Measurements from ENCODE around the gene SPAG7.

The SPAG7 gene

DNA sequence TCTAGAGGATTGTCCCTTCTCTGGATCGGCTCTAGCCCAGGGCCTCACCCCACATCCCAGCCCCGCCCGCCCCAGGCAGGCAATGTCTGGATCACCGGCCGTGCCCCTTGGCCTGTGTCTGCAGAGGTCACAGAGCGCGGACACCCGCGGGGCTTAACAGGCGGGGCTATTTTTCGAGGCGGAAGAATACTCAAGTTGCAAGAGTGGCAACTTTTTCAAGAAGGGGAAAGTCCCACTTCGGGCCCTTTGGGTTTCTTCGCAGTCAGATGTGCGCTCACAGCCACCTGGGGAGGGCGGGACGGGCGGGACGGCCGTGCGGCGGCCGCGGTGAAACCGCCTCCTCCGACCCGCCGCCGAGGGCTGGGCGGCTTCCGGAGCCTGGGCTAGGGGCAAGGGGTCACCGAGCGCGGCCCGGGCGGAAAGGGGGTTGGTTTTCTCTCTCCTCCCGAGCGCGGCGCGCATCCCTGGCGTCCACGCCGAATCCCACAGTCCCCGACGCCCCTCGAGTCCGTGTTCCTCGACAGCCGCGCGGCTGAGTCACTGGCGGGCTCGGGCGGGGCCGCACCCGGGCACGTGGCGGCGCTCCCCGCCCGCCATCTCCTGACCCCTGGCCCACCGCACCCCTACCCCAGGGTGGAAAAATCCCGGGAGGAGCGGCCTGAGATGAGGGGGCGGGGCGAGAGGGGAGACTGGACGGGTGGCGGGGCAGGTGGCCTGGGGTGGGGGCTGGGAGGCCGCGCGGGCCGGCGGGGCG, 18.1 kb downstream of the SPAG7 start:
- TF ChIP-seq, protein P1, sequence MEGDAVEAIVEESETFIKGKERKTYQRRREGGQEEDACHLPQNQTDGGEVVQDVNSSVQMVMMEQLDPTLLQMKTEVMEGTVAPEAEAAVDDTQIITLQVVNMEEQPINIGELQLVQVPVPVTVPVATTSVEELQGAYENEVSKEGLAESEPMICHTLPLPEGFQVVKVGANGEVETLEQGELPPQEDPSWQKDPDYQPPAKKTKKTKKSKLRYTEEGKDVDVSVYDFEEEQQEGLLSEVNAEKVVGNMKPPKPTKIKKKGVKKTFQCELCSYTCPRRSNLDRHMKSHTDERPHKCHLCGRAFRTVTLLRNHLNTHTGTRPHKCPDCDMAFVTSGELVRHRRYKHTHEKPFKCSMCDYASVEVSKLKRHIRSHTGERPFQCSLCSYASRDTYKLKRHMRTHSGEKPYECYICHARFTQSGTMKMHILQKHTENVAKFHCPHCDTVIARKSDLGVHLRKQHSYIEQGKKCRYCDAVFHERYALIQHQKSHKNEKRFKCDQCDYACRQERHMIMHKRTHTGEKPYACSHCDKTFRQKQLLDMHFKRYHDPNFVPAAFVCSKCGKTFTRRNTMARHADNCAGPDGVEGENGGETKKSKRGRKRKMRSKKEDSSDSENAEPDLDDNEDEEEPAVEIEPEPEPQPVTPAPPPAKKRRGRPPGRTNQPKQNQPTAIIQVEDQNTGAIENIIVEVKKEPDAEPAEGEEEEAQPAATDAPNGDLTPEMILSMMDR (conservative IDR thresholded peaks at IDR 0.05), result no peak
- no peak for TF ChIP-seq ZFX (IDR thresholded peaks at IDR 0.05)

GRCh38 chr17:4948931-4949320, 18.7 kb downstream of the SPAG7 start:
- peak overlapping the region; percentile 100 for H3K27ac ChIP-seq

More for the DNA sequence above, 18.1 kb downstream of the SPAG7 start:
- peak overlapping the region; percentile 100 for H3K27ac ChIP-seq

GRCh38 chr17:4948166-4948930, 19.3 kb downstream of the SPAG7 start, which contains the start of gene PFN1:
PFN1 (minus strand) TSS chr17:4948530; CDS start chr17:4948394, 136 bp downstream.
- TF ChIP-seq, protein P1 (conservative IDR thresholded peaks at IDR 0.05), result no peak
- peak; percentile 51; the same call in 1 of the 2 replicates for TF ChIP-seq ZFX (IDR thresholded peaks at IDR 0.05)
- H3K27ac ChIP-seq, result peak within 1 kb of the TSS; percentile 100

More at GRCh38 chr17:4948931-4949320, 18.7 kb downstream of the SPAG7 start:
- TF ChIP-seq ZFX (IDR thresholded peaks at IDR 0.05), result no peak
- TF ChIP-seq, protein P1 (conservative IDR thresholded peaks at IDR 0.05), result no peak

- no peak; the same call in 1 of the 2 replicates for TF ChIP-seq ZFX (IDR thresholded peaks at IDR 0.05)
- TF ChIP-seq, protein P1 (conservative IDR thresholded peaks at IDR 0.05), result no peak
- peak overlapping the region; percentile 100 for H3K27ac ChIP-seq
These were observed 20.0 kb downstream of the SPAG7 start for GRCh38 chr17:4947411-4948165.

- H3K27ac ChIP-seq, result peak overlapping the region; percentile 100
- TF ChIP-seq, protein P1 (conservative IDR thresholded peaks at IDR 0.05), result no peak
- no peak for TF ChIP-seq ZFX (IDR thresholded peaks at IDR 0.05)
These were observed 20.6 kb downstream of the SPAG7 start for GRCh38 chr17:4947010-4947410.

DNA sequence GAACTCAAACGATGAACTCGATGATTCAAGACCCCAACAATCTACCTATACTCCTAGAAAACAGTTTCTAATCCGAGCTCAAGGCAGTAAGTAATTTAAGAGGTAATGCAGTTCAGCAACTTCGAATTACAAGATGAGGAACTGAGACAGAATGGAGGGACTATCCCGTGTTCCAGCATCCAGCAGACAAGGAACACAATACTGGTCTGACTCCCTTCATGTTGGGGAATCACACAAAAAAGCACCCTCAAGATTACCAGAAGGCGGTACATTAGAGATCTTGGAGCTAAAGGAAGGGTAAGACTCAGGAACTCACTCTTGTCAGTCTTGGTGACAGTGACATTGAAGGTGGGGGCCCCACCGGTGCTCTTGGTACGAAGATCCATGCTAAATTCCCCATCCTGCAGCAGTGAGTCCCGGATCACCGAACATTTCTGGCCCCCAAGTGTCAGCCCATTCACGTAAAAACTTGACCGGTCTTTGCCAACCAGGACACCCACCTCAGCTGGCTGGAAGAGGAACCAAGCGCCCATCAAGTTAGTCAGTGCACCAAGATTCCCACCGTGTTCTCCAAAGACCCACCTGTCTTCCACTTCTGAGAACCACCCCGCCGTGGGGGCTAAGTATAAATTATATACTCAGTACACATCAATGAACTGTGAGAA, 21.2 kb downstream of the SPAG7 start:
- H3K27ac ChIP-seq, result peak overlapping the region; percentile 100
- no peak for TF ChIP-seq ZFX (IDR thresholded peaks at IDR 0.05)
- TF ChIP-seq, protein P1 (conservative IDR thresholded peaks at IDR 0.05), result no peak
